GM18526 (cell line): ENCODE results near the gene PRICKLE2.

Experiments
- POLR2A ChIP-seq: IDR thresholded peaks from 3 replicates; pipeline ENCODE4 v1.6.1; 2011; ENCODE audit not compliant: insufficient read length; ENCODE audit errors: extremely low read depth

PRICKLE2 gene

GRCh38 chr3:64129106-64129505 is 96.2 kb downstream of the PRICKLE2 start:
- TF ChIP-seq POLR2A: no peak

DNA sequence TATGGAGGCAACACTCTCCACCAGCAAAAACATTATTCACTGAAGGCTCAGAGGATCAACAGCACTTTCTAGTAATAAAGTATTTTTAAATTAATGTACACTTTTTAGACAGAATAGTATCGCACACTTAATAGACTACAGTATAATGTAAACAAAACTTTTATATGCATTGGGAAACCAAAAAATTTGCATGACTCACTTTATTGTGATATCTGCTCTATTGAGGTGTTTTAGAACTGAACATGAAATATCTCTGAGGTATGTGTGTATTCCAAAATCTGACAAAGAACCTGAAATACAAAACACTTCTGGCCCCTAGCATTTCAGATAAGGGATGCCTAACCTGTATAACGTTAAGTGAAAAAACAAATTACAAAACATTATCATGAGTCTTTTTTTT is 99.7 kb downstream of the PRICKLE2 start:
- TF ChIP-seq POLR2A: no peak

DNA sequence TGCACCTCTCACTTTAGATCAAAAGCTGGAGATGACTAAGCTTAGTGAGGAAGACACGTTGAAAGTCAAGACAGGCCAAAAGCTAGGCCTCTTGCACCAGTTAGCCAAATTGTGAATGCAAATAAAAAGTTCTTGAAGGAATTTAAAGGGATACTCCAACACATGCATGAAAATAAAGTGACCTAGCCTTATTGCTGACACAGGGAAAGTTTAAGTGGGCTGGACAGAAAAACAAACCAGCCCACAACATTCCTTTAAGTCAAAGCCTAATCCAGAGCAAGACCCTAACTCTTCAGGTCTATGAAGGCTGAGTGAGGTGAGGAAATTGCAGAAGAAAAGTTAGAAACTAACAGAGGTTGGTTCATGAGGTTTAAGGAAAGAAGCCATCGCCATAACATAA is 101.3 kb downstream of the PRICKLE2 start:
- no peak for TF ChIP-seq POLR2A

GRCh38 chr3:64122476-64122875 is 102.8 kb downstream of the PRICKLE2 start:
- no peak for TF ChIP-seq POLR2A

GRCh38 chr3:64121750-64122311 is 103.4 kb downstream of the PRICKLE2 start:
- TF ChIP-seq POLR2A: no peak

DNA sequence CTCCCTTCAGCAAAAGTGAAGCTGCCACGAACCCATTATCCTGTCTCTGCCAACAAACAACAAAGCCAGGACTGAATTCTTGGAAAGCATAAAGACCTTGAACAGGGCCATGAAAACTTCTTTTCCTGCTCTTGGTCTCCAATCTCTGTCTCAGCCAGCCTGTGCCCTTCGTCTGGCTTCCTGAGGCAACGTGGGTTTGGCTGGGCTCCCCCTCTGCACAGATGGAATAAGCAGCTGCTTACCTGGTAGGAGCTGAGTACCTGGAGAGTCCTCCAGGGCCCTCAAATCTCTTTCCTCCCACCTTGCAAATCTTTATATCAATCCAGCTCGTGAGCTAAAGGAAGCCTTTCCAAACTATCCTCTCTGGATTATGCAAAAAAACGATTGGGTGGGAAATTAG is 104.4 kb downstream of the PRICKLE2 start:
- TF ChIP-seq POLR2A: no peak

- no peak for TF ChIP-seq POLR2A
These were observed 107.8 kb downstream of the PRICKLE2 start for GRCh38 chr3:64117483-64117882.

- TF ChIP-seq POLR2A: no peak
These were observed 110.6 kb downstream of the PRICKLE2 start for GRCh38 chr3:64114651-64115050.

DNA sequence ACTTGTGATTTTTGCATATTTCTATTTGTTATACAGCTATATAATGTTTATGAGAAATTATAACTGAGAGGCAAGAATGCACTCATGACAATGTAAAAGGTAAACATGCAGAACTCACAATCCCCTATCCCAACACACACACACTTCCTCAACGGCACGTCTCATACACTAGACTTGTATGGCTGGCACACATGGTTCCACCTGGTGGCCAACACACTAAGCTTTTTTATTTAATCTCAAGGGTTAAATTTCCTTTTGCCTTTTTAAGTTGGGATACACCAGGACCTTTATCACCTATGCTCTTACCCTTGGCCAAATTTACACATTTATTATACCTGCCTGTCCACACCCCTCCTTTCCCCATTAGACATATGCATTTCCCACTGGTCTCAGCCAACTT is 113.4 kb downstream of the PRICKLE2 start:
- TF ChIP-seq POLR2A: no peak

DNA sequence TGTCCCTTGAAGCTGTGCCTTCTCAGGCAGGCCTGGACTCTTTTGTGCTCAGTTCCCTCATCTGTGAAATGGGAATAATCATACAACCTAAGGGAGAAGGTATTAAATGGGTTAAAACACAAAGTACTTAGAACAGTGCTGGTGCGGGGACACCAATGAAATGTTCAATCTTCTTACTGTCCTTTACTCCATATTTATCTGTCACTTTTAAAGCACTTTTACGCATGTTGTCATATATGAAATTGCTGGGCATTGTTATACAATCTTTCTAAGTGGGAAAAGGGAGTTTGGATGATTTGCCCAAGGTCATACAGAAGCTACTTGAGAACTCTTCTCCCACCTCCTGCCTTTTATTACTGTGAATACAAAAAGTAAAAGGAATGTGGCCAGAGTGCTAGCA is 114.2 kb downstream of the PRICKLE2 start:
- no peak for TF ChIP-seq POLR2A

DNA sequence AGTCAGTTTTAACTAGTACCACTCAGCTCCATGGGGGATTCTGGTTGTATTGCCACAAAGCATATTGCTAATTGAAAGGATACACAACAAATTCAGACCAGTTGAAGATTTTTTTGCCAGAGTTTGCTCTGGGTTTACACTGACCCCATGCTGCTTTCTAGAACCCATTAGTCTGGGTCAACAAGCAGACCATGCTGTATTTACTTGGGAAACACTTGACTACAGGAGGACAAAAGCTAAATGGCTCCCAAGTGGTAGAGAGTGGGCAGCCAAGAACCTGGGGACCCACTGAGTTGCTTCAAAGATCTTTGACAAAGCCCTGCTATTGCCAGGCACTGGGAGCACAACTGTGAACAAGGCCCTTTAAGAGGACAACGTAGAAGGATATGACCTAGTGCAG is 115.2 kb downstream of the PRICKLE2 start:
- TF ChIP-seq POLR2A: no peak

- TF ChIP-seq POLR2A: no peak
These were observed 115.8 kb downstream of the PRICKLE2 start for GRCh38 chr3:64109438-64109837.

DNA sequence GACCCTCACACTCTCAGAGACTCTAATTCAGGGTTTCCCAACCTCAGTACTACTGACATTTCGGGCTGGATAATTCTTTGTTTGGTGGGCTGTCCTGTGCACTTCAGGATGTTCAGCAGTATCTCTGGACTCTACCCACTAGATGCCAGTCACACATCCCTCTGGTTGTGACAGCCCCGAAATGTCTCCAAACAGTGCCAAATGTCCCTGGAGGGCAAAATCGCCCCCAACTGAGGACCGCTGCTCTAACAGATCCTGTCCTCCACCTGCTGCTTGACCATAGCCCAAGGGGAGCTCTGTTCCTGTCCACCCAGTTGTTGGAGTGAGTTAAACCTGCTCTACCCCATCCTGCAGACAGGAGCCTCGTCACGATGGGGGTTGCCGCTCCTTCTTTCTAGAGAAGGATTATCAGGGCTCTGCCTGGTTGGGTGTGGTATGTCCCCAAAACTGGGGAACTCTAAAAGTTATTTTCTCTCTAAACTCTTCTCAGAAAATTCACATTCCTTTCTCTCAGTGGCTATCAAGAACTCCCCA is 116.4 kb downstream of the PRICKLE2 start:
- TF ChIP-seq POLR2A: no peak

DNA sequence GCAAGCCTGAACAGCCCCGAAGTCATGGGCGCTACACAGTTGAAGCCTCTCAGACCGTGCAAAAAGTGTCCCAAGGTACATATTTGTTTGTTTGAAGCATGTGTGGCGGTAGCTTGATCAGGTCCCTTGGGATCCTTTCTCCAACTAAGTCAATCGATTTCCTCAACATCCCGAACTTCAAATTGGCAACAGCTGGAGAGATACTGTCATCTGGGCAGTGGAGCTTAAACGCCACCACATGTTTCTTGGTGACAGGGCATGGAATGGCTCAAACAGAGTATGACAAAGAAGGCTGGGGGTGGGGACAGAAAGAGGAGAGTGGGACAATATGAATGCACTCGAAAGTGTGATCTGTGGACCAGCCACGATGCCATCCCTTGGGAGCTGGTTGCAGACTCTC is 117.0 kb downstream of the PRICKLE2 start:
- no peak for TF ChIP-seq POLR2A

GRCh38 chr3:64107190-64107589 is 118.1 kb downstream of the PRICKLE2 start:
- TF ChIP-seq POLR2A: no peak

DNA sequence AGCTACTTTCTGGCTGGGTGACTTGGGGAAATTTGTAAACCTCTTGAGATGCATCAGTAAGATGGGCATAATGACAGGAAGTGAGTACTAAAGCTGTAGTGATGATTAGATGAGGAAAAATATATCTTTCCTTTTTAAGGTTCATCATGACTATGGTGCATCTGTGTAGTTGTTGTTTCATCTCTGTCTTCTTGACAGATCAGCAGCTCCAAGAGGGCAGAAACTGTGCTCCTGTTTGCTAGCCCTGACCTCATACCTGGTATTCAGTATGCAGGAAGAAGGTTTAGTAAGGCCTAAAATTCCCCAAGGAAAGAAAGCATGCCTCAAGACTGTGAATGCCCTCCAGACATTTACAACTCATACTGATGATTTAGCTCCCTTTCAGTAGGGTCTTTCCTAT is 119.5 kb downstream of the PRICKLE2 start:
- TF ChIP-seq POLR2A: no peak

DNA sequence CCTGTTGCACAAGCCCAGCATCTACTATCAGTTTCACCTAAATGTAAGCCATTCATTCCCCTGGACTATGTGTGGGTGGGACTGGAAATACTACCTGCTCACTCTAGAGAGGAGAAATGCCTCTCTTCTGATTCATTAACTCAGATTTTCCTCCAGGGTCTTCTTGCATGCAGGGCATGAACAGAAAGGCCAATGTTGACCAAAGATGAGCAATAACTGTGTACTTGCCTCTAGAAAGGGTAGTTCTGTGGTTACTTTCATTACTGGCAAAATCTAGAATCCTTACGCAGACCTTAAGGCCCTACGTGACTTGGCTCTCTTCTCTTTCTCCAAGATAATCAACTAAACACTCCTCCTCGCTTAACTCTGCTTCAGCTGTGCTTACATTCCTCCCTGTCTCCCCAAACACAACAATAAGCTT is 120.6 kb downstream of the PRICKLE2 start:
- no peak for TF ChIP-seq POLR2A
